DMS53 treated with DMSO at 0.1 percent for 48 hours (cell line): ENCODE results near the gene ZNF438.

ENCODE experiments used
- DNase-seq: peaks from one replicate; lab custom pipeline; 2025; ENCODE audit not compliant: unreplicated experiment; lab: John Stamatoyannopoulos, UW

Gene ZNF438

GRCh38 chr10:30832001-30832748 is 199.5 kb downstream of the ZNF438 start:
- DNase-seq = no peak

GRCh38 chr10:30831426-30831825 is 200.2 kb downstream of the ZNF438 start:
- DNase-seq = no peak

GRCh38 chr10:30830315-30831230 is 201.1 kb downstream of the ZNF438 start:
- no peak for DNase-seq

GRCh38 chr10:30829901-30830300 is 201.8 kb downstream of the ZNF438 start:
- no peak for DNase-seq

- DNase-seq = no peak
Measured at GRCh38 chr10:30828680-30829079, 203.0 kb downstream of the ZNF438 start.

GRCh38 chr10:30828164-30828563 is 203.5 kb downstream of the ZNF438 start:
- no peak for DNase-seq

- peak; percentile 39 for DNase-seq
Measured at GRCh38 chr10:30827531-30828120, 204.0 kb downstream of the ZNF438 start.

GRCh38 chr10:30826679-30827078 is 205.0 kb downstream of the ZNF438 start:
- DNase-seq = no peak

- no peak for DNase-seq
Measured at GRCh38 chr10:30825495-30825894, 206.2 kb downstream of the ZNF438 start.

GRCh38 chr10:30825022-30825421 is 206.6 kb downstream of the ZNF438 start:
- DNase-seq = no peak

- no peak for DNase-seq
Measured at GRCh38 chr10:30823651-30824050, 208.0 kb downstream of the ZNF438 start.

- DNase-seq = no peak
Measured at GRCh38 chr10:30822693-30823465, 208.8 kb downstream of the ZNF438 start.

- DNase-seq = no peak
Measured at GRCh38 chr10:30821994-30822692, 209.5 kb downstream of the ZNF438 start.

- no peak for DNase-seq
Measured at GRCh38 chr10:30821261-30821993, 210.2 kb downstream of the ZNF438 start.

- no peak for DNase-seq
Measured at GRCh38 chr10:30820261-30820991, 211.2 kb downstream of the ZNF438 start.

- DNase-seq = no peak
Measured at GRCh38 chr10:30819341-30820181, 212.1 kb downstream of the ZNF438 start.

GRCh38 chr10:30818854-30819253 is 212.8 kb downstream of the ZNF438 start:
- DNase-seq = no peak

- peak; percentile 39 for DNase-seq
Measured at GRCh38 chr10:30818010-30818660, 213.5 kb downstream of the ZNF438 start.
